ENCODE measurements around the gene GCAT. TPM values are rescaled to one million over a fixed set of nuclear protein-coding genes. Genes with fewer than 3 reads are reported as not detected.

GCAT gene
- total RNA-seq, 4 donors from 2014 or later, result 11.3 to 34.5 (median 20.1) TPM

DNA sequence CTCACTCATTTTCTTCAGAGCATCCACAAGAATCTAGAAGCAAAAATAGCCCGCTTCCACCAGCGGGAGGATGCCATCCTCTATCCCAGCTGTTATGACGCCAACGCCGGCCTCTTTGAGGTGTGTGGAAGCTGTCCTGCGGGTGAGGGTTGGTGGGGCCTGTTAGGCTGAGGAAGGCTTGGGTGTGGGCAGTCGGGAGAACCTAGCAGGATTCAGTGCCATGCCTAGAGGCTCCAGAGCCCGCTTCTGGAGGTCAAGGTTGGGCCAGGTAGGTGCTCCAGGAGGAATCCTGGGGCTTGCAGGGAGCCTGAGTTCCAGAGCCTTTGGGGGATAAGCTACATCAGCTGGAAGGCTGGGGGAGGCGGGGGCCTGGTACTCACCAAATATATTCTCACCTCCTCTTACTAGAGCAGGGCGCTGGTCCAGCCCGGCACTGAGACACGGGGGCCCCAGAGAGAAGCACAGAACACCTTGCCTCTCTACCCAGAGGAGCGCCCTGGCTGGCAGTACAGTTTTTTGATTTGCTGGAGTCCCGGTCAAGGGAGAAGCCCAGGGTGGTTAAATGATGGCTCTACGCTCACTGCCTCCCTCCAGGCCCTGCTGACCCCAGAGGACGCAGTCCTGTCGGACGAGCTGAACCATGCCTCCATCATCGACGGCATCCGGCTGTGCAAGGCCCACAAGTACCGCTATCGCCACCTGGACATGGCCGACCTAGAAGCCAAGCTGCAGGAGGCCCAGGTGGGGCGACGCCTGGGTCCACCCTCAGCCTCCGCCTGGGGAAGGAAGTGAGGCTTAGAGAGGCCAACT lies 5.3 kb downstream of the GCAT start:
- 89% methylated on average over 19 of the region's 27 CpGs for WGBS
- H3K4me1 ChIP-seq, result peaks cover 22% of the 10 kb centered on the region
- DNase-seq (ENCODE audit: low spot score in 2 of 2), result no peak
- H3K4me3 ChIP-seq, result no peak overlapping the region
- H3K27me3 ChIP-seq, result no peaks in the 10 kb centered on the region
- no peaks in the 10 kb centered on the region for H3K9me3 ChIP-seq
- no peak for TF ChIP-seq EP300 (IDR thresholded peaks at IDR 0.05)
- no peak for TF ChIP-seq POLR2AphosphoS5 (IDR thresholded peaks at IDR 0.05)
- TF ChIP-seq POLR2A (IDR thresholded peaks at IDR 0.05), result no peak
- TF ChIP-seq, protein P1, sequence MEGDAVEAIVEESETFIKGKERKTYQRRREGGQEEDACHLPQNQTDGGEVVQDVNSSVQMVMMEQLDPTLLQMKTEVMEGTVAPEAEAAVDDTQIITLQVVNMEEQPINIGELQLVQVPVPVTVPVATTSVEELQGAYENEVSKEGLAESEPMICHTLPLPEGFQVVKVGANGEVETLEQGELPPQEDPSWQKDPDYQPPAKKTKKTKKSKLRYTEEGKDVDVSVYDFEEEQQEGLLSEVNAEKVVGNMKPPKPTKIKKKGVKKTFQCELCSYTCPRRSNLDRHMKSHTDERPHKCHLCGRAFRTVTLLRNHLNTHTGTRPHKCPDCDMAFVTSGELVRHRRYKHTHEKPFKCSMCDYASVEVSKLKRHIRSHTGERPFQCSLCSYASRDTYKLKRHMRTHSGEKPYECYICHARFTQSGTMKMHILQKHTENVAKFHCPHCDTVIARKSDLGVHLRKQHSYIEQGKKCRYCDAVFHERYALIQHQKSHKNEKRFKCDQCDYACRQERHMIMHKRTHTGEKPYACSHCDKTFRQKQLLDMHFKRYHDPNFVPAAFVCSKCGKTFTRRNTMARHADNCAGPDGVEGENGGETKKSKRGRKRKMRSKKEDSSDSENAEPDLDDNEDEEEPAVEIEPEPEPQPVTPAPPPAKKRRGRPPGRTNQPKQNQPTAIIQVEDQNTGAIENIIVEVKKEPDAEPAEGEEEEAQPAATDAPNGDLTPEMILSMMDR (IDR thresholded peaks at IDR 0.05), result no peak
- no peak overlapping the region for H3K27ac ChIP-seq
- H3K36me3 ChIP-seq, result peaks cover 21% of the 10 kb centered on the region

DNA sequence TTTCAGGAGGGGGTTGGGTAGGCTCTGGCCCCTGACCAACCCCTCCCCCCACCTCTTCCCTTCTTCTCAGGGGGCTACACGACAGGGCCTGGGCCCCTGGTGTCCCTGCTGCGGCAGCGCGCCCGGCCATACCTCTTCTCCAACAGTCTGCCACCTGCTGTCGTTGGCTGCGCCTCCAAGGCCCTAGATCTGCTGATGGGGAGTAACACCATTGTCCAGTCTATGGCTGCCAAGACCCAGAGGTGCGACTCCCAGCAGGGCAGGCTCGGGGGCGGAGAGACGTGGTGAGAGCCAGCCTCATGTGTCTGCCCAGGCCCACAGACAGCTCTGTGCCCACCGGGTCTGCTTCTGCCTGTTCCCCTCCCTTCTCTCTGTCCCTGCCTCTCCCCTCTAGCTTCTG lies 7.9 kb downstream of the GCAT start:
- no peak overlapping the region for H3K4me3 ChIP-seq
- H3K36me3 ChIP-seq, result peaks cover 21% of the 10 kb centered on the region
- H3K9me3 ChIP-seq, result no peaks in the 10 kb centered on the region
- WGBS, result 90% methylated on average over 12 of the region's 12 CpGs
- no peak overlapping the region for H3K27ac ChIP-seq
- H3K27me3 ChIP-seq, result peaks cover 7% of the 10 kb centered on the region
- H3K4me1 ChIP-seq, result peaks cover 20% of the 10 kb centered on the region
- TF ChIP-seq EP300 (IDR thresholded peaks at IDR 0.05) (no peak), POLR2A (IDR thresholded peaks at IDR 0.05) (no peak)
- TF ChIP-seq, protein P1 (IDR thresholded peaks at IDR 0.05), result no peak
- DNase-seq (ENCODE audit: low spot score in 2 of 2), result no peak

DNA sequence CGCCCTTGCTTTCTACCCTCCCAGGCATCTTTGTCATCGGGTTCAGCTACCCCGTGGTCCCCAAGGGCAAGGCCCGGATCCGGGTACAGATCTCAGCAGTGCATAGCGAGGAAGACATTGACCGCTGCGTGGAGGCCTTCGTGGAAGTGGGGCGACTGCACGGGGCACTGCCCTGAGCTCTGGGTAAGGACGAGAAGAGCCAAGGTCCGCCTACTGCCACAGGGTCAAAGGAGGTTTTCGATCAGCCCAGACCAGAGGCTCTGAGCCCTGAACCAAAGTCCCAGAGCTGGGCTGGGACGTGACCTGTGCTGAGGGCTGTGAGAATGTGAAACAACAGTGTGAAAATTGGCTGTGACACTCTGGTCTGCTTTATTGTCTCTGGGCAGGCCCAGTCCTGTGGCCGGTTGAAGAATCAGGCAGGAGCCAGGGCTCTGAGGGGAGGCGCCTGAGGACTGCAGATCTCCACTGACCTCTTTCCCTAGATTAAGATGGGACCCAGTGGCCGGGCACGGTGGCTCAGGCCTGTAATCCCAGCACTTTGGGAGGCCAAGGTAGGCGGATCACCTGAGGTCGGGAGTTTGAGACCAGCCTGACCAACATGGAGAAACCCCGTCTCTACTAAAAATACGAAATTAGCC lies 8.9 kb downstream of the GCAT start:
- Histone ChIP-seq H3K4me1 (peaks cover 20% of the 10 kb centered on the region), H3K27me3 (peaks cover 12% of the 10 kb centered on the region), H3K27ac (no peak overlapping the region), H3K4me3 (no peak overlapping the region), H3K36me3 (peaks cover 21% of the 10 kb centered on the region), H3K9me3 (no peaks in the 10 kb centered on the region)
- 95% methylated on average over 23 of the region's 23 CpGs for WGBS
- TF ChIP-seq, protein P1 (IDR thresholded peaks at IDR 0.05), result no peak
- no peak for TF ChIP-seq POLR2AphosphoS5 (IDR thresholded peaks at IDR 0.05)
- no peak for TF ChIP-seq POLR2A (IDR thresholded peaks at IDR 0.05)
- no peak for TF ChIP-seq EP300 (IDR thresholded peaks at IDR 0.05)
- DNase-seq (ENCODE audit: low spot score in 2 of 2), result no peak

DNA sequence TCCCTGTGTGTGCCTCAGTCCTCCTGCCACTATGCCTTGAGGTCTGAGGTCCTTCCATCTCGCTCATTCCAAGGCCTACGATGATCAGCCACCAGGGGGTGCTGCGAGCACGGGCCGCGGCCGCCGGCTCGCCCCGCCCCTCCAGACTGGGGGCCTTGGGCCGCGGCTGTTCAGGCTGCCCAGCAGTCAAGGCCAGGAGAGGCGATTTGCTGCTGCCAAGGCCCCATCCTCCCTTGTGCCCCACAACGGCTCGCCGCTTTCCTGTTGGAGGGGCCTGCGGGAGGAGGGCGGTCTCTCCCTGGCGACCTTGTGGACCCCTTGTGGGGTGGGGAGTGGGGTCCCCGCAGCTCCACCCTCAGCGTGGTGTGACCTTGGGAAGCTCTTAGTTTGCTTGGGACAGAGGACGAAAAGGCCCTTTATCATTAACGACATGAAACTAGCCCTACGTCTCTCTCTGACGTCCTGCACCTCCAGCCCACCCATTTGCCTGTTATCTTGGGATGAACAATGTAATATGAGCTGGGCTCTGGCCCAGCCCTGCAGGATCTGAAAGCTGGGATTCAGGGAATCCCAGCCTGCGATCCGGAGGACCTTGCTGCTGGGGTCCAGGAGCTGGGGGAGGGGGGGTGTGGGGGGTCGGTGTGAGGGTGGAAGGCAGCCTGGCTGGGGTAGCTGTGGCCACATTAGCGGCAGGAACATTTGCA lies 10.1 kb downstream of the GCAT start:
- H3K4me3 ChIP-seq, result peak overlapping the region; percentile 49
- DNase-seq (ENCODE audit: low spot score in 2 of 2), result peak; percentile 84 to 89

More for the DNA sequence above, 10.1 kb downstream of the GCAT start:
- peaks cover 20% of the 10 kb centered on the region for H3K36me3 ChIP-seq
- no peak overlapping the region for H3K27ac ChIP-seq
- H3K27me3 ChIP-seq, result peaks cover 22% of the 10 kb centered on the region
- TF ChIP-seq POLR2A (IDR thresholded peaks at IDR 0.05) (no peak), EP300 (IDR thresholded peaks at IDR 0.05) (no peak), POLR2AphosphoS5 (IDR thresholded peaks at IDR 0.05) (no peak)
- TF ChIP-seq, protein P1 (IDR thresholded peaks at IDR 0.05), result peak; percentile 89 to 96
- H3K9me3 ChIP-seq, result no peaks in the 10 kb centered on the region
- WGBS, result 0% methylated on average over 4 of the region's 29 CpGs
- H3K4me1 ChIP-seq, result peaks cover 20% of the 10 kb centered on the region
